GM23338 (cell line): ENCODE data around the gene WNT6.

Source experiments
- CTCF ChIP-seq, 2 experiments: fragments of 200-600 bp in 1 of 2; sonication (generic) in 1 of 2; conservative IDR thresholded peaks; 2 replicates each; pipeline versions ENCODE4 v1.5.1 to v1.6.1; 2016 to 2017; ENCODE audit warnings: antibody characterized with exemption in 2 of 2, low read depth in 2 of 2, mild to moderate bottlenecking in 2 of 2, moderate library complexity in 1 of 2
- EZH2 ChIP-seq: fragments of 200-600 bp; sonication (generic); IDR thresholded peaks from one replicate; pipeline ENCODE4 v1.8.0; 2017; ENCODE audit warnings: antibody characterized with exemption, mild to moderate bottlenecking, low read depth; ENCODE audit not compliant: unreplicated experiment
- NANOG ChIP-seq: IDR thresholded peaks from 2 replicates; pipeline ENCODE4 v1.6.1; 2016; ENCODE audit warnings: antibody characterized with exemption, borderline replicate concordance
- POLR2AphosphoS5 ChIP-seq: IDR thresholded peaks from 2 replicates; pipeline ENCODE4 v1.6.1; 2016; ENCODE audit warnings: antibody characterized with exemption, low read depth
- REST ChIP-seq: IDR thresholded peaks from one replicate; pipeline ENCODE4 v1.6.1; 2018; ENCODE audit warnings: antibody characterized with exemption; ENCODE audit not compliant: unreplicated experiment
- STAT1 ChIP-seq: IDR thresholded peaks from one replicate; pipeline ENCODE4 v1.6.1; 2016; ENCODE audit warnings: antibody characterized with exemption; ENCODE audit not compliant: unreplicated experiment
- ZNF114 ChIP-seq: fragments of 250-450 bp; sonication (Bioruptor Pico); IDR thresholded peaks from 2 replicates; pipeline ENCODE4 v1.5.0; 2020; ENCODE audit warnings: mild to moderate bottlenecking, moderate library complexity
- ZNF462 ChIP-seq: fragments of 250-450 bp; sonication (Bioruptor Pico); IDR thresholded peaks from 2 replicates; pipeline ENCODE4 v1.5.0; 2020; ENCODE audit warnings: mild to moderate bottlenecking, moderate library complexity

- TF ChIP-seq CTCF (conservative IDR thresholded peaks at IDR 0.05; ENCODE audit: low read depth in 2 of 2) = no peak
- peak; percentile 100 for TF ChIP-seq EZH2
- TF ChIP-seq NANOG = no peak
- no peak for TF ChIP-seq POLR2AphosphoS5
- TF ChIP-seq ZNF114 = no peak
- no peak for TF ChIP-seq REST
- TF ChIP-seq ZNF462 (CRISPR knock-in tag) = no peak
- TF ChIP-seq STAT1 = no peak
These were observed 24.2 kb downstream of the WNT6 start for GRCh38 chr2:218883491-218884490.
